Smooth muscle cell of the coronary artery (primary cell): ENCODE results near the gene UGT3A2. TPM values are rescaled to one million over a fixed set of nuclear protein-coding genes. Genes with fewer than 3 reads are reported as not detected.

Experiments used
- total RNA-seq: library from RNA; depleted of rRNA; stranded (reverse); fragments of >200 nt; gene quantifications from 2 replicates; pipeline ENCODE4 v1.2.3, GENCODE V29; 2014; ENCODE audit warnings: low replicate concordance

Gene UGT3A2, protein sequence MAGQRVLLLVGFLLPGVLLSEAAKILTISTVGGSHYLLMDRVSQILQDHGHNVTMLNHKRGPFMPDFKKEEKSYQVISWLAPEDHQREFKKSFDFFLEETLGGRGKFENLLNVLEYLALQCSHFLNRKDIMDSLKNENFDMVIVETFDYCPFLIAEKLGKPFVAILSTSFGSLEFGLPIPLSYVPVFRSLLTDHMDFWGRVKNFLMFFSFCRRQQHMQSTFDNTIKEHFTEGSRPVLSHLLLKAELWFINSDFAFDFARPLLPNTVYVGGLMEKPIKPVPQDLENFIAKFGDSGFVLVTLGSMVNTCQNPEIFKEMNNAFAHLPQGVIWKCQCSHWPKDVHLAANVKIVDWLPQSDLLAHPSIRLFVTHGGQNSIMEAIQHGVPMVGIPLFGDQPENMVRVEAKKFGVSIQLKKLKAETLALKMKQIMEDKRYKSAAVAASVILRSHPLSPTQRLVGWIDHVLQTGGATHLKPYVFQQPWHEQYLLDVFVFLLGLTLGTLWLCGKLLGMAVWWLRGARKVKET
- total RNA-seq = not detected in 2 replicates

DNA sequence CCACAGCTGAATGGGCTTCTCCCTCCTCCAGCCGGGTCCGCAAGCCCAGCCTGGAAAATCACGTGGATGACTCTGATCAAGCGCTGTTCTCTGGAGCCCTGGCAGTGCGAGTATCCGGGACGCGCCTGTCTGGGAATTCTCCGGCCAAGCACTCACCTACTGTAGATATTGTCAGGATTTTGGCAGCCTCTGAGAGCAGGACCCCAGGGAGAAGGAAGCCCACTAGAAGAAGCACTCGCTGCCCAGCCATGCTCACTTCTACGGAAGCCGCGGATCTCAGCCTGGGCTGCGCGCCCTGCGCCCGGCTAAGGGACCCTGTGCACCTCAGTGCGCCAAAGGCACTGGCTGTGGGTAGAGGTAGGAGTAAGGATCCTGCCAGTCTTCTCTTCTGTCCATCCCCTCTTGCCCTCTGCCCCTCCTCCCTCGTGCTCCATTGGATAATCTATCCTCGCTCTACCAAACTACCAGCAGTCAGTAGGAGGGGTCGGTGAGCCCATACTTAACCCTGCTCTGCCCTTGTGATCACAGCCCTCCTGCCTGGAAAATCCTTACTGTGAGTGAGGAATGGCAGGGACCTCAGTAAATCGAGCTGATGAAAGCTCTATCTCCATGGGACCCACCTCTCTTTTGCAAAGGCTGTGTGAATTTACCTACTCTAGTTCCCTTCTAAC lies at the start of gene UGT3A2:
Gene UGT3A2, minus strand, starts transcription at position 343 of the 671 bp plus-strand sequence. Its CDS starts 93 bp downstream, at position 250.

DNA sequence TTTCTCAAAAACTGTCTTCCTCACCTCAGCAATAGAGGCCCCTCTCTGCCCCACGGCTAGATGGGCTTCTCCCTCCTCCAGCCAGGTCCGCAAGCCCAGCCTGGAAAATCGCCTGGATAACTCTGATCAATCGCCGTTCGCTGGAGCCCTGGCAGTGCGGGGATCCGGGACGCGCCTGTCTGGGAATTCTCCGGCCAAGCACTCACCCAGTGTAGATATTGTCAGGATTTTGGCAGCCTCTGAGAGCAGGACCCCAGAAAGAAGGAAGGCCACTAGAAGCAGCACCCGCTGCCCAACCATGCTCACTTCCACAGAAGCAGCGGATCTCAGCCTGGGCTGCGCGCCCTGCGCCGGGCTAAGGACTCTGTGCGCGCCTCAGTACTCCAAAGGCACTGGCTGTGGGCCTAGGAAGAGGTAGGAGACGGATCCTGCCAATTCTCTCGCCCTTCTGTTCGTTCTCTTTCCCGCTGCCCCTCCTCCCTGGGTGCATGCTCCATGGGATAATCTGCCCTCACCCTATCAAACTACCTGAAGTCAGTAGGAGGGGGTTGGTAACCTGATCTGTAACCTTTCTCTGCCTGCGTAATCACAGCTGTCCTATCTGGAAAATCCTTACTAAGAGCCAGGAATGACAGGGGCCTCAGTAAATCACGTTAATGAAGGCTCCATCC lies 75.6 kb downstream of the UGT3A2 start, which contains the start of gene UGT3A1:
Gene UGT3A1, minus strand, starts transcription at position 450 of the 671 bp plus-strand sequence. Its CDS starts 150 bp downstream, at position 300.

Other genes starting within 250 kb of the UGT3A2 start
- under 0.01 TPM in 1 of 2 replicates, not detected in the other for gene IL7R, start 210.0 kb downstream of the UGT3A2 start, total RNA-seq
- not detected in 2 replicates for gene CAPSL, start 128.3 kb downstream of the UGT3A2 start, total RNA-seq
- gene UGT3A1, start 75.5 kb downstream of the UGT3A2 start, total RNA-seq = not detected in 2 replicates
- gene LMBRD2, start 85.0 kb upstream of the UGT3A2 start, total RNA-seq = 10.1 and 11.8 TPM in 2 replicates
- gene SKP2, start 85.2 kb upstream of the UGT3A2 start, total RNA-seq = 10.2 and 16.1 TPM in 2 replicates
- 28.1 and 33.1 TPM in 2 replicates for gene NADK2, start 175.0 kb upstream of the UGT3A2 start, total RNA-seq
- gene RANBP3L, start 235.0 kb upstream of the UGT3A2 start, total RNA-seq = 0.08 and 1.6 TPM in 2 replicates